ENCODE data around the gene C16orf74. TPM values are rescaled to one million over a fixed set of nuclear protein-coding genes. Genes with fewer than 3 reads are reported as not detected.

Gene C16orf74
- total RNA-seq, 6 experiments from 2014 or later: 13.4 to 18.6 (median 15.7) TPM

GRCh38 chr16:85718153-85718477, 32.8 kb downstream of the C16orf74 start:
- Mint-ChIP-seq H3K36me3 (ENCODE audit: low read depth) (peaks cover 6% of the 10 kb centered on the region), H3K27ac (no peak overlapping the region), H3K9me3 (peaks cover 2% of the 10 kb centered on the region; the same call in 1 of the 2 replicates), H3K4me3 (no peak overlapping the region), H3K27me3 (ENCODE audit: insufficient read depth) (no peaks in the 10 kb centered on the region), H3K4me1 (ENCODE audit: low read depth) (peaks cover 21% of the 10 kb centered on the region; the same call in 1 of the 2 replicates)
- no peak for DNase-seq
- 0 out of 2 replicates have a peak, but pooled peaks have one; percentile 19 for TF ChIP-seq CTCF (IDR thresholded peaks at IDR 0.05)

- H3K27me3 Mint-ChIP-seq (ENCODE audit: insufficient read depth): no peaks in the 10 kb centered on the region; the same call in 1 of the 2 replicates
- peaks cover 12% of the 10 kb centered on the region for H3K36me3 Mint-ChIP-seq (ENCODE audit: low read depth)
- H3K4me3 Mint-ChIP-seq: no peak overlapping the region
- peaks cover 8% of the 10 kb centered on the region; the same call in 1 of the 2 replicates for H3K9me3 Mint-ChIP-seq
- no peak overlapping the region for H3K27ac Mint-ChIP-seq
- H3K4me1 Mint-ChIP-seq (ENCODE audit: low read depth): peaks cover 21% of the 10 kb centered on the region; the same call in 1 of the 2 replicates
- peak; percentile 36 for DNase-seq
- peak; percentile 91 for TF ChIP-seq CTCF (IDR thresholded peaks at IDR 0.05)
Measured at GRCh38 chr16:85717393-85718152, 33.3 kb downstream of the C16orf74 start.

- H3K9me3 Mint-ChIP-seq: peaks cover 13% of the 10 kb centered on the region
- DNase-seq: no peak
- H3K4me1 Mint-ChIP-seq (ENCODE audit: low read depth): peaks cover 21% of the 10 kb centered on the region; the same call in 1 of the 2 replicates
- H3K36me3 Mint-ChIP-seq (ENCODE audit: low read depth): peaks cover 21% of the 10 kb centered on the region
- no peak overlapping the region for H3K4me3 Mint-ChIP-seq
- no peak overlapping the region for H3K27ac Mint-ChIP-seq
- no peak for TF ChIP-seq CTCF (IDR thresholded peaks at IDR 0.05)
- no peaks in the 10 kb centered on the region; the same call in 1 of the 2 replicates for H3K27me3 Mint-ChIP-seq (ENCODE audit: insufficient read depth)
Measured at GRCh38 chr16:85716680-85717038, 34.2 kb downstream of the C16orf74 start.

GRCh38 chr16:85716022-85716679, 34.7 kb downstream of the C16orf74 start:
- no peak for TF ChIP-seq CTCF (IDR thresholded peaks at IDR 0.05)
- H3K36me3 Mint-ChIP-seq (ENCODE audit: low read depth): peaks cover 21% of the 10 kb centered on the region
- no peaks in the 10 kb centered on the region; the same call in 1 of the 2 replicates for H3K27me3 Mint-ChIP-seq (ENCODE audit: insufficient read depth)
- peaks cover 17% of the 10 kb centered on the region; the same call in 1 of the 2 replicates for H3K4me1 Mint-ChIP-seq (ENCODE audit: low read depth)
- H3K27ac Mint-ChIP-seq: no peak overlapping the region
- no peak for DNase-seq
- H3K4me3 Mint-ChIP-seq: no peak overlapping the region
- peaks cover 13% of the 10 kb centered on the region for H3K9me3 Mint-ChIP-seq

- H3K4me3 Mint-ChIP-seq: no peak overlapping the region
- H3K27ac Mint-ChIP-seq: 0 out of 2 replicates have a peak overlapping the region, but pooled peaks have one; percentile 12
- peaks cover 21% of the 10 kb centered on the region for H3K36me3 Mint-ChIP-seq (ENCODE audit: low read depth)
- H3K27me3 Mint-ChIP-seq (ENCODE audit: insufficient read depth): peaks cover under 1% of the 10 kb centered on the region; the same call in 1 of the 2 replicates
- no peak for DNase-seq
- H3K4me1 Mint-ChIP-seq (ENCODE audit: low read depth): peaks cover 12% of the 10 kb centered on the region; the same call in 1 of the 2 replicates
- H3K9me3 Mint-ChIP-seq: peaks cover 13% of the 10 kb centered on the region
- no peak for TF ChIP-seq CTCF (IDR thresholded peaks at IDR 0.05)
Measured at GRCh38 chr16:85715169-85716021, 35.5 kb downstream of the C16orf74 start.

Measured in HFFc6 (cell line).